ENCODE measurements around the gene CDH4. TPM values are rescaled to one million over a fixed set of nuclear protein-coding genes. Genes with fewer than 3 reads are reported as not detected.

The CDH4 gene
- total RNA-seq, 1 donor from 2014 or later, result 39.7 TPM

DNA sequence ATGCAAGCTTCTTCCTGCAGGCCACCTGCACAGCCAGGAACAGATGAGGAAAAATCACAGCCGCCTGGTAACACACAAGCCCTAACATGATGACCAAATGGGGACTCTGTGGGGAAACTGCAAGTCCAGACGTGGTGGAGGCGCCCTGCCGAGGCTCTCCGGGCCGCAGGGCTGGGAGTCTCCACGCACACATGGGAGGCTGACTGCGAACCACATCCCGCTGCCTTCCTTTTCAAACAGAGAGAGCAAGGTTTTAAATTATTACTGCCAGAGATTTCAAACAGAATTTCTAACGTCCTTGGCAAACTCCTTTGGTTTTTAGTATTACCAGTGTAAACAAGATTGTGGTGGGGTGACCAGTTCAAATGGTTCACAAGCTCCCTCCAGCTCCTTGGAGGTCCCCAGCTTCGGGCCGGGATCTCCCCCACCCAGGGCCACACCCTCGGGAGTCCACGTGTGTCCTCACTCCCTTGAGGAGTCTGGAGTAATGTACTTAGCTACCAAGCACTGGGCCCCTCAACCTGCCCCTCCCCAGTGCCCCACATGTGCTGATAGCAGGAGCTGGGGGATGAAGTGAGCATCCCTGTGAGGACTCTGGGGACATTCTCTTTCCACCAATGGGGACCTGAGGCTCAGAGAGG, 560.9 kb downstream of the CDH4 start:
- TF ChIP-seq, protein P1, sequence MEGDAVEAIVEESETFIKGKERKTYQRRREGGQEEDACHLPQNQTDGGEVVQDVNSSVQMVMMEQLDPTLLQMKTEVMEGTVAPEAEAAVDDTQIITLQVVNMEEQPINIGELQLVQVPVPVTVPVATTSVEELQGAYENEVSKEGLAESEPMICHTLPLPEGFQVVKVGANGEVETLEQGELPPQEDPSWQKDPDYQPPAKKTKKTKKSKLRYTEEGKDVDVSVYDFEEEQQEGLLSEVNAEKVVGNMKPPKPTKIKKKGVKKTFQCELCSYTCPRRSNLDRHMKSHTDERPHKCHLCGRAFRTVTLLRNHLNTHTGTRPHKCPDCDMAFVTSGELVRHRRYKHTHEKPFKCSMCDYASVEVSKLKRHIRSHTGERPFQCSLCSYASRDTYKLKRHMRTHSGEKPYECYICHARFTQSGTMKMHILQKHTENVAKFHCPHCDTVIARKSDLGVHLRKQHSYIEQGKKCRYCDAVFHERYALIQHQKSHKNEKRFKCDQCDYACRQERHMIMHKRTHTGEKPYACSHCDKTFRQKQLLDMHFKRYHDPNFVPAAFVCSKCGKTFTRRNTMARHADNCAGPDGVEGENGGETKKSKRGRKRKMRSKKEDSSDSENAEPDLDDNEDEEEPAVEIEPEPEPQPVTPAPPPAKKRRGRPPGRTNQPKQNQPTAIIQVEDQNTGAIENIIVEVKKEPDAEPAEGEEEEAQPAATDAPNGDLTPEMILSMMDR (IDR thresholded peaks at IDR 0.05; ENCODE audit: insufficient read depth, low read length, poor library complexity, severe bottlenecking), result no peak
- no peaks in the 10 kb centered on the region for H3K36me3 ChIP-seq (ENCODE audit: control insufficient read depth, insufficient read depth, low read length)
- H3K27me3 ChIP-seq (ENCODE audit: control insufficient read depth, insufficient read depth, low read length), result no peaks in the 10 kb centered on the region
- H3K4me3 ChIP-seq (ENCODE audit: low read depth, low read length), result no peak overlapping the region
- DNase-seq (ENCODE audit: low read depth), result no peak

GRCh38 chr20:61813791-61814190, 561.7 kb downstream of the CDH4 start:
- TF ChIP-seq, protein P1 (IDR thresholded peaks at IDR 0.05; ENCODE audit: insufficient read depth, low read length, poor library complexity, severe bottlenecking), result no peak
- DNase-seq (ENCODE audit: low read depth), result no peak
- no peaks in the 10 kb centered on the region for H3K36me3 ChIP-seq (ENCODE audit: control insufficient read depth, insufficient read depth, low read length)
- H3K4me3 ChIP-seq (ENCODE audit: low read depth, low read length), result no peak overlapping the region
- no peaks in the 10 kb centered on the region for H3K27me3 ChIP-seq (ENCODE audit: control insufficient read depth, insufficient read depth, low read length)

- TF ChIP-seq, protein P1 (IDR thresholded peaks at IDR 0.05; ENCODE audit: insufficient read depth, low read length, poor library complexity, severe bottlenecking), result no peak
- Histone ChIP-seq H3K4me3 (ENCODE audit: low read depth, low read length) (no peak overlapping the region), H3K27me3 (ENCODE audit: control insufficient read depth, insufficient read depth, low read length) (no peaks in the 10 kb centered on the region), H3K36me3 (ENCODE audit: control insufficient read depth, insufficient read depth, low read length) (no peaks in the 10 kb centered on the region)
- DNase-seq (ENCODE audit: low read depth), result no peak
Measured at GRCh38 chr20:61814244-61814643, 562.2 kb downstream of the CDH4 start.

DNA sequence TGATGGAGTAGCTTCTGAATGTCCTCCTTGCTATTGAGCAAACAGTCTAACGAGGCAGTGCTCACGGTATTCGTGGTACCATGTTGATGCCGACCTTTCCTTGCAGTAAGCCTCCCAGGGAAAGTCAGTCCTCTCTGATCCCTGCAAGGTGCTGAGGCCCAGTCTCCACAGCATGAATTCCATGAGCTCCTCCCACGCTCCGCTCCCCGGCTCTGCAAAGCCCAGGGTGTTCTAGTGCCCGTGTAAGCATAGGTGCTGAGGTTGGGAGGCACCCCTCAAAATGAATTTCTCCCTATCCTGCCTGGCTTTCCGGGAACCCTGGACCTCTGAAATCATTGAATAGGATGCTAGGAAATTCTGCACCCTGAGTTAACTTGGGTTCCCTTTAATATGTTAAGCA, 562.7 kb downstream of the CDH4 start:
- Histone ChIP-seq H3K36me3 (ENCODE audit: control insufficient read depth, insufficient read depth, low read length) (no peaks in the 10 kb centered on the region), H3K27me3 (ENCODE audit: control insufficient read depth, insufficient read depth, low read length) (no peaks in the 10 kb centered on the region), H3K4me3 (ENCODE audit: low read depth, low read length) (no peak overlapping the region)
- no peak for DNase-seq (ENCODE audit: low read depth)
- TF ChIP-seq, protein P1 (IDR thresholded peaks at IDR 0.05; ENCODE audit: insufficient read depth, low read length, poor library complexity, severe bottlenecking), result no peak

- H3K27me3 ChIP-seq (ENCODE audit: control insufficient read depth, insufficient read depth, low read length), result no peaks in the 10 kb centered on the region
Measured at GRCh38 chr20:61815176-61815575, 563.1 kb downstream of the CDH4 start.

More at GRCh38 chr20:61815176-61815575, 563.1 kb downstream of the CDH4 start:
- DNase-seq (ENCODE audit: low read depth), result no peak
- Histone ChIP-seq H3K4me3 (ENCODE audit: low read depth, low read length) (no peak overlapping the region), H3K36me3 (ENCODE audit: control insufficient read depth, insufficient read depth, low read length) (no peaks in the 10 kb centered on the region)
- TF ChIP-seq, protein P1 (IDR thresholded peaks at IDR 0.05; ENCODE audit: insufficient read depth, low read length, poor library complexity, severe bottlenecking), result no peak
